DOHH2 (cell line): Measurements from ENCODE around the gene NCDN.

Experiments
- CTCF ChIP-seq: fragments of 200-600 bp; sonication (generic); IDR thresholded peaks from one replicate; pipeline ENCODE4 v1.5.1; 2014; ENCODE audit warnings: antibody characterized with exemption, mild to moderate bottlenecking, low read depth, low read length; ENCODE audit not compliant: poor library complexity, severe bottlenecking
- EZH2phosphoT487 ChIP-seq: fragments of 200-600 bp; sonication (generic); IDR thresholded peaks from 2 replicates; pipeline ENCODE4 v1.6.1; 2017; ENCODE audit warnings: borderline replicate concordance, mild to moderate bottlenecking, antibody characterized with exemption, low read length, moderate library complexity, mixed read lengths

- TF ChIP-seq CTCF (no peak), EZH2phosphoT487 (no peak)
Measured at GRCh38 chr1:35586808-35587207, 29.2 kb downstream of the NCDN start.
